Activated CD4-positive, CD25-positive, alpha-beta regulatory T cell treated with anti-CD3 and anti-CD28 coated beads, Interleukin-2, amount 50 U/mL, for 24 hours (primary cell): ENCODE data around the gene ACTRT1.

Source experiments
- ATAC-seq, 2 donors: fragments of 150-1000 bp; cut with Tn5 transposase; one replicate each; pipeline ENCODE4 v1.10.0; 2021; ENCODE audit warnings: mild to moderate bottlenecking in 1 of 2, moderate library complexity in 1 of 2

The ACTRT1 gene

DNA sequence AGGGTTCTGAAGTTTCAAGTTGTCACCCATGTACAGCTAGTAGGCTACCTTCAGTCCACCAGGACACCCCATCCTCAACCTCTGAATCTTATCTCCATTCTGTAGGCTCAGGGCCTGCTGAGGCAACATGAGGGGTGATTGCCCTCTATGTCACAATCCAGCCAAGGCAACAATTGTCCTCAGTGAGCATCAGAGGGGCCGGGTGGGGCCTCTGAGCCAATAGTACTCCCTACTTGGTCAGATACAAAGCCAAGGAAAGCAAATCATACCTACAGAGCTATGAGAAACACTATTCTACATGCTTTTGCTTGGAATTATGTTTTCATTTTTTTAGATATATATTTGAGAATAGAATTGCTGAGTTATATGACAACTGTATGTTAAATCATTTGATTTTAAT, at the start of gene ACTRT1:
Gene ACTRT1, minus strand, starts transcription at position 101 of the 400 bp plus-strand sequence. CDS start 197 bp downstream, outside the sequence.
- no peak for ATAC-seq

DNA sequence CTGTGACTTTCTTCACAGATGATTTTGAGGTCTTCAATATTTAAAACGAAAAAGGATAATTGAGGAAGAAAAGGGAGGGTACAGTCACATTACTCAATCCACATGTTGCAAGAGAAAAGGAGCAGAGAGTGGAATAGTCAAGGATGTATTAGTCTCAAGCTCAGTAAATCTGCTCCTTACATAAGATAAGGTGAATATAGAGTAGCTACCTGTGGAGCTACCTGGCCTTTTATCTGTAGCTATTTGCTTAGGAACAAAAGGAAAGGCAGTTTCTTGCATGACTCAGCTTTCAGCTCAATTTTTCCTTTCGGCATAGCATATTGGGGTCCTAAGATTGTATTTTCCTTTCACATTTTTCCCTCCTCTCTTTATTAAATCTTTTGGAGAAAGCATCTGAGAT, 26.3 kb upstream of the ACTRT1 start:
- ATAC-seq, result no peak

DNA sequence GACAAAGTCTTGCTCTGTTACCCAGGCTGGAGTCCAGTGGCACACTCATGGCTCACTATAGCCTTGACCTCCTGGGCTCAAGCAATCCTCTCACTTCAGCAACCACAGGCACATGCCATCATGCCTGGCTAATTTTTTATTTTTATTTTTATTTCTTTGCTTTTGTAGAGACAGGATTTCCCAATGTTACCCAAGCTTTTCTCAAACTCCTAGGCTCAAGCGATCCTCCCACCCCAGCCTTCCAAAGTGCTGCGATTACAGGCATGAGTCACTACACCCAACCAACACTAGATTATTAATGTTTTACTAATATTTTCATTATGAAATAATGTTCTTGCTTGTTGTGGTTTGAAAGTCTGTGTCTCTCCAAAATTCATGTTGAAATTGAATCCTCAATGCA, 5.2 kb upstream of the ACTRT1 start:
- ATAC-seq, result no peak

DNA sequence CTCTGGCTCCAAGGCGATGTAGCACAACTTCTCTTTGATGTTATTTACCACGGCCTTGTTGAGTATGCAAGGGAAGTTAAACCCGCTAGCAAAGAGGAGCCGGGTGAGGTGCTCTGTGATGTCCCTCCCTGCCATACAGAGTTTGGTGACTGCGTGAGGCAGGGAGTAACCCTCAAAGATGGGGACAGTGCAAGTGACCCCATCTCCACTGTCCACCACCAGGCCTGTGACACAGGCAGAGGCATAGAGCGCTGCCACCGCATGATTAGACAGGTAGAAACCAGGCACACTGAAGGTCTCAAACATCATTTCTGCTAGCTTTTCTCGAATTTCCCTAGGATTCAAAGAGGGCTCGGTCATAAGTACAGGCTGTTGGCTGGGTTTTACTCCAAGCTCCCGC, 677 bp downstream of the ACTRT1 start:
- no peak for ATAC-seq

DNA sequence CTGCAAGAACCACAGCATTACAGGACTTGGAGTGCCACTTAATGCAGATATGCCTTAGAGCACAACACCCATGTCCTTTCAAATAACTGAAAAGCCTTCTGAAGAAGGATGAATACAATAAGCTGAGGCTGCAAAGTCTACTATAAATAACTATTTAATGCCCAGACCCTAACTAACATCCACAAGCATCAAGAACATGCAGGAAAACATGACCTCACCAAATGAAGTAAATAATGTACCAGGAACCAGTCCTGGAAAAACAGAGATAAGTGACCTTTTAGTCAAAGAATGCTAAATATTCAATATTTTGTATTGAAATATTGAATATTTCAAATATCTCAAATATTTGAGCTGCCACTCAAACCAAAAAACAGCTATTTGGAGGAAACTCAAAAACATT, 16.9 kb downstream of the ACTRT1 start:
- no peak for ATAC-seq

DNA sequence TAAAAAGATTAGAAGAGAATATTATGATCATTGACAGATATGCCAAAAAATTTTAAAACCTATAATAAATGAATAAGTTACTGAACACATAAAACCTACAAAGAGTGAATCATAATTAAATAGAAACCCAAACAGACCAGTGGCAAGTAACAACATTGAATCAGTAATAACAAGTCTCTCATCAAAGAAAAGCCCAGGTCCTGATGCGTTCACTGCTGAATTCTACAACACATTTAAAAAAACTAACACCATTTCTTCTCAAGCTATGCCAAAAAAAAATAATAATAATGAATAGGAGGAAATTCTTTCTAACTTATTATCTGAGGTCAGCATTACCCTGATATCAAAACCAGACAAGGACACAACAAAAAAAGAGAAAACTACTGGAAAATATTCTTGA, 30.6 kb downstream of the ACTRT1 start:
- no peak for ATAC-seq

DNA sequence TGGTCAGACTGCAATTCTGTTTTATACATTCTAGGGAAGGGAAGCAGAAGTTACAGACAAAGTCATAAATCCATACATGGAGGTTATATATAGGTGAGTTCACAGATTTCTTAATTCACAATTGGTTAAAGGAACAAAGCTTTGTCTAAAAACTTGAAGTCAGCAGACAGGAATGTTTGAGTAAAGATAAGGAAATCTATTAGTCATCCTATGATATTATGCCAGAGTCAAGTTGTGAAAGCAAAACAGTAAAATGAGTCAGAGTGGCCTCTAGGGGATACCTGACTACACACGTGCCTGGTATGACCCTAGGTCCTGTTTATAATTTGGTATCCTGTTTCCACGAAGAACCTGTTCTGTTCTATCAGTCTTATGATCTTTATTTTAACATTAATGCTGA, 31.5 kb downstream of the ACTRT1 start:
- ATAC-seq, result no peak

DNA sequence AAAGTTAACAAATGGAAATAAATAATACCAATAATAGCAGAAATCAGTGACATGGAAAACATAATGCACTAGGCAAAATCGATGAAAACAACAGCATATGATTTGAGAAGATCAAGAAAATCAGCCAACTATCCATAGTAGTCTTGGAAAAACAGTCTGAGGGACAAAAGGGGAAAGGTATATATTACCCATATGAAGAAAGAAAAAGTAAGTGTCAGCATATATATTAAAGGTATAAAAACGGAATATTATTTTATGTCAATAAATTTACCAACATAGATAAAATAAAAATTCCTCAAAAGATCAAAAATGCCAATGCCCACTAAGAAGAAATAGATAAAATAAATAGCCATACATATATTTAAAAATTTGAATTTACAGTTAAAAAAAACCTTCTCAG, 33.0 kb downstream of the ACTRT1 start:
- ATAC-seq, result no peak

DNA sequence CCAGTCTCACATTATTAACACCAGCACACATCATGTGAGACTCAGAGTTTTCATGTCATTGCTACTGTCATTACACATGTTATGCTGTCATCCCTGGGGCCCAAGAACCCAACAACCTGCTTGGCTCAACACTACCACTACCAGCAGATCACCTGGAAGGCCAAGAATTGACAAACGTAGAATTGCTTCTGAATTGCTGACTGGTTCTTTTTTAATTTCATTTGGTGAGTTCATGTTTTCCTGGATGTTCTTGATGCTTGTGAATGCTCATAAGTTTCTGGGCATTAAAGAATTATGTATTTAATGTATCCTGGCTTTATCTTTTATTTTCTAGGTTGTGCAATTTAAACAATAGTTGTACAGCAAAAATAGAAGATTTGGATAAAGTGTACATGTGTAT, 40.2 kb downstream of the ACTRT1 start:
- ATAC-seq, result no peak

DNA sequence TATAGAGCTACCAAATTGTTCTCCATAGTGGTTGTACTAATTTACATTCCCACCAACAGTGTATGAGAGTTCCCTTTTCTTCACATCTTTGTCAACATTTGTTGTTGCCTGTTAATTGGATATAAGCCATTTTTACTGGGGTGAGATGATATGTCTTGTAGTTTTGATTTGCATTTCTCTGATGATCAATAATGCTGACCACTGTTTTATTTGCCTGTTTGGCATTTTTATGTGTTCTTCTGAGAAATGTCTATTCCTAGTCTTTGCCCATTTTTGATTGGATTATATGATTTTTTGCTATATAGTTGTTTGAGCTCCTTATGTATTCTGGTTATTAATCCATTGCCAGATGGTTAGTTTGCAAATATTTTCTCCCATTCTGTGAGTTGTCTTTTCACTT, 44.3 kb downstream of the ACTRT1 start:
- no peak for ATAC-seq
